ENCODE results near the gene HOXC4.

HOXC4 gene

GRCh38 chr12:54029529-54030441 lies 23.9 kb upstream of the HOXC4 start:
- DNase-seq, result no peak

- no peak for DNase-seq
These were observed 23.2 kb upstream of the HOXC4 start for GRCh38 chr12:54030442-54030801.

- no peak for DNase-seq
These were observed 22.7 kb upstream of the HOXC4 start for GRCh38 chr12:54030889-54031471.

GRCh38 chr12:54031480-54031879 lies 22.2 kb upstream of the HOXC4 start:
- no peak for DNase-seq

- DNase-seq, result no peak
These were observed 21.5 kb upstream of the HOXC4 start for GRCh38 chr12:54032086-54032619.

GRCh38 chr12:54032627-54033100 lies 21.0 kb upstream of the HOXC4 start, which contains the start of gene HOXC5:
HOXC5 (plus strand) TSS chr12:54033050; CDS start chr12:54033123, 73 bp downstream.
- peak; percentile 95 to 97 for DNase-seq

GRCh38 chr12:54033106-54033979 lies 20.3 kb upstream of the HOXC4 start:
- no peak for DNase-seq

- no peak for DNase-seq
These were observed 19.5 kb upstream of the HOXC4 start for GRCh38 chr12:54033980-54034784.

GRCh38 chr12:54034785-54035310 lies 18.8 kb upstream of the HOXC4 start:
- no peak for DNase-seq

GRCh38 chr12:54035568-54036264 lies 17.9 kb upstream of the HOXC4 start:
- DNase-seq, result no peak

- DNase-seq, result no peak
These were observed 16.8 kb upstream of the HOXC4 start for GRCh38 chr12:54036620-54037359.

- no peak for DNase-seq
These were observed 16.0 kb upstream of the HOXC4 start for GRCh38 chr12:54037360-54038283.

GRCh38 chr12:54038284-54038870 lies 15.3 kb upstream of the HOXC4 start:
- DNase-seq, result no peak

- no peak for DNase-seq
These were observed 14.7 kb upstream of the HOXC4 start for GRCh38 chr12:54038871-54039414.

GRCh38 chr12:54039417-54040147 lies 14.1 kb upstream of the HOXC4 start:
- no peak for DNase-seq

GRCh38 chr12:54040148-54040494 lies 13.5 kb upstream of the HOXC4 start:
- peak in 1 of 2 experiments; percentile 61 for DNase-seq

- DNase-seq, result no peak
These were observed 13.0 kb upstream of the HOXC4 start for GRCh38 chr12:54040648-54041047.
